WERI-Rb-1 (cell line): ENCODE data around the gene KCNIP1.

Experiments
- DNase-seq: peaks from one replicate; pipeline ENCODE4 v3.0.0-alpha.2; 2020
- H3K27ac ChIP-seq: fragments of 250-450 bp; sonication (Bioruptor Pico); 2 replicates; pipeline ENCODE4 v1.5.1; 2020; ENCODE audit warnings: mild to moderate bottlenecking, moderate library complexity
- H3K27me3 ChIP-seq: fragments of 250-450 bp; sonication (Bioruptor Pico); 2 replicates; pipeline ENCODE4 v1.5.1; 2021; ENCODE audit warnings: mild to moderate bottlenecking, low read depth, moderate library complexity; ENCODE audit not compliant: insufficient read depth, severe bottlenecking
- H3K36me3 ChIP-seq: fragments of 250-450 bp; sonication (Bioruptor Pico); 2 replicates; pipeline ENCODE4 v1.5.1; 2020; ENCODE audit warnings: mild to moderate bottlenecking, moderate library complexity
- H3K4me3 ChIP-seq: 2 replicates; pipeline ENCODE4 v1.5.1; 2011; ENCODE audit warnings: low read depth, mild to moderate bottlenecking, control low read depth, low read length
- H3K9me3 ChIP-seq: fragments of 250-450 bp; sonication (Bioruptor Pico); 2 replicates; pipeline ENCODE4 v1.5.1; 2021; ENCODE audit warnings: mild to moderate bottlenecking, moderate library complexity; ENCODE audit not compliant: severe bottlenecking
- CTCF ChIP-seq: IDR thresholded peaks from 2 replicates; pipeline ENCODE4 v1.5.1; 2011; ENCODE audit warnings: low read depth, mild to moderate bottlenecking, control low read depth, inconsistent platforms, low read length

Gene KCNIP1

GRCh38 chr5:170643591-170643990, 139.8 kb downstream of the KCNIP1 start:
- TF ChIP-seq CTCF = no peak
- no peaks in the 10 kb centered on the region for H3K9me3 ChIP-seq
- H3K27ac ChIP-seq = no peak overlapping the region
- no peak overlapping the region for H3K4me3 ChIP-seq
- peaks cover 85% of the 10 kb centered on the region for H3K27me3 ChIP-seq
- no peak for DNase-seq
- H3K36me3 ChIP-seq = no peaks in the 10 kb centered on the region

- no peak overlapping the region for H3K4me3 ChIP-seq
- peaks cover 83% of the 10 kb centered on the region for H3K27me3 ChIP-seq
- H3K36me3 ChIP-seq = no peaks in the 10 kb centered on the region
- no peak overlapping the region for H3K27ac ChIP-seq
- no peaks in the 10 kb centered on the region for H3K9me3 ChIP-seq
- no peak for DNase-seq
- no peak for TF ChIP-seq CTCF
Measured at GRCh38 chr5:170644501-170644900, 140.7 kb downstream of the KCNIP1 start.

DNA sequence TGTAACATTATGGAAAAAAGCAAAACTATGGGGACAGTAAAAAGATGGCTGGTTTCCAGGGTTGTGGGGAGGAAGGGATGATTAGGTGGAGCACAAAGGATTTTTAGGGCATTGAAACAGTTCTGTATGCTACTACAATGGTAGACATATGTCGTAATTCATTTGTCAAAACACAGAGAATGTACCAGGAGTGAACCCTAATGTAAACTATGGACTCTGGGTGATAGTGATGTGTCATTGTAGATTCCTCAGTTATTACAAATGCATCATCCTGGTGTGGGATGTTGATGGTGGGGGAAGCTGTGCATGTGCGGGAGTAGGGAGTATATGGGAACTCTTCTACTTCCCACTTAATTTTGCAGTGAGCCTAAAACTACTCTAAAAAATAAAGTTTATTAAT, 144.7 kb downstream of the KCNIP1 start:
- TF ChIP-seq CTCF = no peak
- Histone ChIP-seq H3K4me3 (no peak overlapping the region), H3K27me3 (peaks cover 78% of the 10 kb centered on the region), H3K27ac (no peak overlapping the region), H3K36me3 (no peaks in the 10 kb centered on the region), H3K9me3 (no peaks in the 10 kb centered on the region)
- no peak for DNase-seq

DNA sequence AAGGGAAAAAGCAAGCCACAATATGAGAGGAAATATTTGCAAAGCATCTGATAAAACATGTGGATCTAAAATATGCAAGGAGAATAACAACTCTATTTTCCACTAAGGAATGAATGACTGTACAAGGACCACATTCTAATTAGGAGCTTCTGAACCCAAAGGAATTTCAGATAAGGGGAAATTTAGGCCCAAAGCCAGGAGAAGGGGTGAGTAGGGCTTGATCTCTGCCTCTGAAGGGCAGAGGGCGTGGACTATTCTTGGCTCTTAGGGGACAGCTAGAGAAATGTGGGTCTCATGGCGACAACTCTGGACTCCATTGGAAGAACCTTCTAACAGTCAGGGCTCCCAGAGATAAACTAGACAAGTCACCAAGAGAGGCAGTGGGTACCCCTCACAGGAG, 147.0 kb downstream of the KCNIP1 start:
- Histone ChIP-seq H3K9me3 (no peaks in the 10 kb centered on the region), H3K36me3 (no peaks in the 10 kb centered on the region), H3K27me3 (peaks cover 88% of the 10 kb centered on the region), H3K27ac (no peak overlapping the region), H3K4me3 (no peak overlapping the region)
- no peak for TF ChIP-seq CTCF
- no peak for DNase-seq

DNA sequence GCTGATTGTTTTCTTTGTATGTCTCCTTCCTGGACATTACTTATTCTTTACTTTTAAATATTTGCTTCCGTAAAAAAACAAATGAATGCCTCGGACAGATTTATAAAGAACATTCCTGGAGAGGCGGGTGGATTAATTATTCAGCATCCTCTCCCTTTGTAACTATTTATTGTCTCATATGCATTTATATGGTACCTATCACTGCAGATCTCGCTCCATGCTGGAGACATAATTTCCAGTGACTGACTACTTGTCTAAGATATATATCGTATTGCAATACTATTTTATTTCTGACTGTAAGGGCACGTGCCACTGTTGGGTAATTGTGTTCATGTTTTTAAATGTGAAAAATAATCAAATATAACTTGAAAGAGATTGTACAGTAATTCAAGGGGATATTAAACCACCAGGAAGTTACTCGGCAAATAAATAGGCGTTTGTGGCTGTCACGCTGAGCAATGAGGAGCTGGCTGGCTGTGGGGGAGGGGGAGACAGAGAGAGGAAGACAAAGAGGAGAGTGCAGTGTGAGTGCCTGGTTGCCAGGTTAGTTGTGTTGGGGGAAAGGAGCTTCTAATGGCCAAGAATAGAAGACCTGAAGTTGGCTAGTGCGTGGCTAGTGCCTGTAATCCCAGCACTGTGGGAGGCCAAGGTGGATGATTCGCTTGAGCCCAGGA, 147.9 kb downstream of the KCNIP1 start:
- Histone ChIP-seq H3K9me3 (no peaks in the 10 kb centered on the region), H3K27me3 (peaks cover 85% of the 10 kb centered on the region), H3K4me3 (no peak overlapping the region), H3K27ac (no peak overlapping the region), H3K36me3 (no peaks in the 10 kb centered on the region)
- no peak for DNase-seq
- TF ChIP-seq CTCF = no peak

DNA sequence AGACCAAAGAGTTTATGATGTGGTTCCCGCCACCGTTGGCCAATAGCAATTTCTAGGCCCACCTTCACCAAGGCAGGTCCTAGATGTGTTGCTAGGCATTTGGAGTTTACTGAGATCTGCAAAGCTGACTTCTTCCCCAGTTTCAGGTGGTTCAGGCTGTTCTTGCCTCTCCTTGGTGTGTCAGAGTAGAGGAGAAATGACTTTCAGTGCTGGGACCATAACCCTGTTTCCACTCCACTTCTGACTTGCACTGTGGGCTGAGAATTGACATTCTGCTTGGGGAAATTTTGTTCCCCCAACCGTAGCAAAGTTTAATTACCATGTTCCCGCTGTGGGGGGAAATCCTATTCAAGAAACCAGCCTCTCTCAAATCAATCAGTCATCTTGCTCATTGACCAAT, 151.7 kb downstream of the KCNIP1 start:
- no peak for DNase-seq
- no peak for TF ChIP-seq CTCF
- no peak overlapping the region for H3K4me3 ChIP-seq
- H3K27ac ChIP-seq = no peak overlapping the region
- H3K36me3 ChIP-seq = no peaks in the 10 kb centered on the region
- no peaks in the 10 kb centered on the region for H3K9me3 ChIP-seq
- H3K27me3 ChIP-seq = peaks cover 76% of the 10 kb centered on the region
